GM21515 (cell line): Measurements from ENCODE around the gene PIGQ.
"Not testable (repeated sequence)": the region's sequence is repeated elsewhere in the genome, so short reads cannot be mapped to it uniquely, and the experiment has no call there.

Experiments used
- ATAC-seq: cut with Tn5 transposase; IDR thresholded peaks from one replicate; pipeline ENCODE4 v1.9.1; 2021; ENCODE audit not compliant: unreplicated experiment

PIGQ gene

DNA sequence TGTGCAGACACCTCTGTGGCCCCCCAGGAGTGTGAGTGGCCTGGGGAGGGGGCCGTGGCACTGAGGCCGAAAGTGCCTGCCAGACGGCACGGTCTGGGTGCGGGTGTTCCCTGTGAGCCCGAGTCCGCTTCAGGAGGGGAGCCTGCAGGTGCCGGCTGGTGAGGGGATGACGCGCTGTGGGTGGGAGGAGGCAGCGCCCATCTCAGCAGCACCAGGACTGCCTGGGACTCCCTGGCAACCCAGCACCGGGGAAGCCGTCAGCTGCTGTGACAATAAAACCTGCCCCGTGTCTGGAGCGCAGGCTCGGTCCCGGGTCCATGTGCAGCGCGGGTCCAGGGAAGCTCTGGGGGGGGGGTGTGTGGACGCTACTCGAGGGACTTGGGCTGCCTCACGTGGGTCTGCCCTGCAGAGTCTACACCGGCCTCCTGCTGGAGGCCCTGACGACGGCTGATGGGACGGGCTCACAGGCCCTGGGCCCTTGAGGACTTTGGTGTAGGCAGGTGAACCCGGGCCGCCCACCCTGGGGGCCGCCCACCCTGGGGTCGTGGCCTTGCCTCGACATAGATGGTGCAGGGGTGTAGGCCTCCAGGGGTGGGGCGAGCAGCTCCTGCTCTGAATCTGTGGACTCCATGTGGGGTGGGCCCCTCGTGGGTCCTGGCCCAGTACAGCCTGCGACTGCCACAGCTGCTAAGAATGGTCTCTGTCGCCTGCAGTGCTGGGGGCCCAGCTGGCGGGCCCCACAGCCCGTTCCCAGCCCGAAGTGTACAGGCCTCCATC, 14.2 kb downstream of the PIGQ start:
- no peak for ATAC-seq

DNA sequence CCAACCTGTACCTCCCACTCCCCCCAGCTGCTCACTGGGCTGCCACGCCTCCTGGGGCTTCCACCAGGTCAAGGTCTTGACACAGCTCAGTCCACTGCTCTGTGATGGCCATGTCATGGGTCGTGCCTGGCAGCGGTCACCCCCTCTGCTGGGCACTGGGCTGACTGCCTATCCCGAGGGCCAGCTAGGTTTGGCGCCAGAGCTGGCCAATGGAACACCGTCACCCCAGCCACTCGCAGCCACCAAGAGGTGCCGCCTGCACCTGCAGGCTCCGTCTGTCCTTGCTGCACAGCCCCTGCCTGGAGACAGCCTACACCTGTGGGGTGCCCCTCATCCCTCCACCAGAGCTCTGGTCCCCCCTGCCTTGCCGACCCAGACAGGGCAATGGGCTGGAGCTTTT, 15.6 kb downstream of the PIGQ start:
- ATAC-seq: no peak

DNA sequence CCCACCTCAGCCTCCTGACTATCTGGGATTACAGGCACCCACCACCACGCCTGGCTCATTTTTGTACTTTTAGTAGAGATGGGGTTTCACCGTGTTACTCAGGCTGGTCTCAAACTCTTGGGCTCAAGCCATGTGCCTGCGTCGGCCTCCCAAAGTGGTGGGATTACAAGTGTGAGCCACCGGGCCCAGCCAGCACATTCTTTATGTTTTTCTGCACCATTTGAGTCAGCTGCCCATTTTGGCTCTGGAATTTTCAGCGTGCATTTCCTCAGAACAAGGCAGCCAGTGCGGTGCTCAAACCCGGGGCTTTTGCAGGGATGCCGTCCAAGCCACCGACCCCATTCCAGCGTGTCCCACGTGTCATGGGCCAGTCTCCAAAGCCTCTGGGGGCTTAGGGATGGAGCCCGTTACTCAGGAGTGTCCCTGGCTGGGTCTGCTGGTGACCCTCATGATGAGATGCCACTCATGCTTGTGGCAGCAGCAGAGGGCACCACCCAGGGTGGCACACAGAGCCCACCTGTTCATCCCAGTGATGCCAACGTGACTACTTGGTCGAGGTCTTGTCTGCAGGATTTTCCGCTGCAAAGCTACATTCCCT, 16.4 kb downstream of the PIGQ start:
- ATAC-seq: no peak

DNA sequence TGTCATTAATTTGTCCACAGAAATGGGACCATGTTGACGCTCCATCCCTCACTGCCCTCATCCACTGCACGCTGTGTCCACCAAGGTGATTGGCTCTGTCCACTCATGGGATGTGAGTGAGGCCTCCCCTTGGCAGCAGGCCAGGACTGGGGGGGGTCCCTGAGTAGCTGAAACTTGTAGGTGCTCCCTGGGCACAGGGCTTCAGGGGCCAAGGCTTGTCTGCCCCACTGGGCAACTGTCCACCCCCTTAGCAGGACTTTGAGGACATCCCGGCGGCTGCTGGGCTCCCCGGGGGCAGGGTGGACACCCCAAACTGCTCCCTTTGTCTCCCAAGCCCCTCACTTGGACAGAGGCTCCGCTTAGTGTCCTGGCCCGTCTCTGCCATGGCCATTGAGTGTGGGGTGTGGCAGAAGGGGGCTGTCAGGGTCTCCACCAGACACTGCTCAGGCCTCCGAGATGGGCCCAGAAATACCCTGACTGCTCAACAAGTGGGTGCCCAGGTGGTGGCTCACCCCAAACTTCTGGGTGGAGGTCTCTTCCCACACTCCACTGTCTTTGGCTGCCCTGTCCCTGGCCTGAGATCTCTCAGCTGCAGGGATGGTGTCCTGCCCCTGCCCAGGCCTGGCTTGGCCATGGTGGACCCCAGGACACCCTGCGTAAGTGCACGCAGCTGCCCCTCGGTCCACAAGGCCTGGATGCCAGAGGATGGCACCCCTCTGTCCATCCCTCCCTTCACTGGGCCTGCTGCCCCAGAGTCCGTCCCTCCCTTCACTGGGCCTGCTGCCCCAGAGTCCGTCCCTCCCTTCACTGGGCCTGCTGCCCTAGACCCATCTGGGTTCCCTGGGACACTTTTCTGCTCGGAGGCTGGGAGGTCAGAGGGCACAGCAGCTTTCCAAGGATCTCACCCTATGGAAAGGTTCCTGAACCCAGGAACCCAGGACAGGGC, 17.1 kb downstream of the PIGQ start:
- ATAC-seq: no peak

DNA sequence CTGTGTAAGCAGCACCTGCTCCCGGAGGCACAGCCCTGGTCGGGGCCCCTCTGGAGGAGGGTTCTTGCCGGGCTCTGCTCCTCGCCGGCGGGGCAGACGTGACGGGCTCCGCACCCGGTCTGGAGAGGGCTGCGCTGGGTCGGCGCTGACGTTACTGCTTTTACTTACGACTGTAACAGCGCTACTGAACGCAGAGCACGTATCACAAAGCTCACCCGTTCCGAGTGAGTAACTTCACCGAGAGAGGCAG, 18.8 kb downstream of the PIGQ start:
- ATAC-seq: peak; percentile 14

DNA sequence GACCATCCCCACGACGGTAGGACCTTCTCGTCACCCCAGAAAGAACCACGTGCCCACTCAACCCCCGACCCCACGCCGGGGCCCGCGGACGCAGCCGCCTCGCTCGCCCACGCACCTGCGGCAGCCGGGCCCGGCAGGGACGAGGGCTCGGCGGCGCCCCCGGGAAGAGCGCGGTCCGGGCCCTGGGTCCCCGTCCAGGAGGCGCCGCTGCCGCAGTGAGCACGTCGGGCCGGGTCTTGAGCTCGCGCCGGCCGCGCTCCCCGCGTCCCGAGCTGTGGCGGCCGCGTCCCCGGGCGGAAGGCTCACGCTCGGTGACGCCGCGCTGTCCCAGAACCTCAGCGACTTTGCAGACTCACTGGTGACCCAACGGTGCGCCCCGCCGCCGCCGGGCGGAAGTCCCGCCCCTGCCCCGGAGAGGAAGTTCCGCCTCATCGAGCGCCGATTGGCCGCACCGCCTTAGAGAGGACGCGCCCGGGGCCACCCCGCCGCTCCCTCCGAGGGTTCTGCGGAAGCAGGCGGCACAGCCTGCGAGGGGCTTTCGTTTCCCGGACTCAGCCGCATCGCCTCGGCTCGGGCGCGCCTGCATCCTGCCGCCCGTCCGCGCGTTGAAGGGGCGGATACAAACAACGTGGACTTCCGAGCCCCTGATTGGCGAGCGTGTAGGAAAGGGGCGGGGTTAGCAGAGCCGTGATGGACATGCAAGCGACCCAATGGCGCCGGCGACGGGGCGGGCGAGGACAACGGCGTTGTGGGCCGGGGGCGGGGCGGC, 19.3 kb downstream of the PIGQ start:
- ATAC-seq: peak; percentile 68

DNA sequence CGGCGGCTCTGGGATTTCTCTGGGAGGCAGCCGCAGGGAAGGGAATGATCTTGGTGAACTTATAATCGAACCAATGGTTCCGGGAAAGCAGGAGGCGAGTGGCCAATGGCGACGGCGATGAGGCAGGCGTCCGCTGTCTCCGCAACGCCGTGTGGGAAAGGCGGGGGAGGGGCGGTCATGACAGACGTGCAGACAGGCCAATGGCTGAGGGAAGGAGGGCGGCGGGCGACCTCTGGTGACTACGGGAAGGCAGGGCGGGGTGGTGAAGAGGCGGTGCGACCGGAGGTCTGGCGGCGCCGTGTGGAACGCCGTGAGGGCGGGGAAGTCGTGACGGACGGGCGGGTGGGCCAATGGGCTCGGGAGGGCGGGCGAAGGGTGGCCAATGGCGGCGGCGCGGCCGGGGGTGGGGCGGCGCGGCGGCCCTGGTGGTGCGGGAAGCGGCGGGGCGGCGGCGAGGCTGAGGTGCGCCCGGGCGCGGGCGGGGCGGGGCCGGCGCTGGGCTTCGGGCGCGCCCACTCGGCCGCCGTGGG, 20.0 kb downstream of the PIGQ start, which contains the start of gene RAB40C:
RAB40C (plus strand) TSS at position 409 of the 530 bp plus-strand sequence. CDS start 226 bp downstream, outside the sequence.
- peak; percentile 59 for ATAC-seq

DNA sequence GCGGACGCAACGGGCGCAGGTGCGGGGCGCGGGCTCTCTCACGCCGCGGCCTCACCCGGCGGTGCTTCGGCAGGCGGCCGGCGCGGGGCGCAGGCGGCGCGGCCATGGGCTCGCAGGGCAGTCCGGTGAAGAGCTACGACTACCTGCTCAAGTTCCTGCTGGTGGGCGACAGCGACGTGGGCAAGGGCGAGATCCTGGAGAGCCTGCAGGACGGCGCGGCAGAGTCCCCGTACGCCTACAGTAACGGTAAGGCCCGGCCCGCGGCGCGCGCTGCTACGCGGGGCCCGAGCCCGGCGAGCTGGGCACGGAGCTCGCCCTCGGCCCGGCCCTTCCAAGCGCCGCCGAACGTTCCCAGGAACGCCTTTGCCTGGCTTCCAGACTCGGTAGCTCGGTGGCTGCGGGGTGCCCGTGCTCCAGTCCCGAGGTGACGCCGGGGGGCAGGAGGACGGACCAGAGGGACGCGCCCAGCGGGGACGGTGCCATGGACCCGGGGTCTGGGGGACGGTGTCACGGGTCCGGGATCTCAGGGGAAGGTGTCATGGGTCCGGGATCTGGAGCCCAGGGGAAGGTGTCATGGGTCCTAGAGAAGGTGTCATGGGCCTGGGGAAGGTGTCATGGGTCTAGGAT, 20.5 kb downstream of the PIGQ start:
- no peak for ATAC-seq

DNA sequence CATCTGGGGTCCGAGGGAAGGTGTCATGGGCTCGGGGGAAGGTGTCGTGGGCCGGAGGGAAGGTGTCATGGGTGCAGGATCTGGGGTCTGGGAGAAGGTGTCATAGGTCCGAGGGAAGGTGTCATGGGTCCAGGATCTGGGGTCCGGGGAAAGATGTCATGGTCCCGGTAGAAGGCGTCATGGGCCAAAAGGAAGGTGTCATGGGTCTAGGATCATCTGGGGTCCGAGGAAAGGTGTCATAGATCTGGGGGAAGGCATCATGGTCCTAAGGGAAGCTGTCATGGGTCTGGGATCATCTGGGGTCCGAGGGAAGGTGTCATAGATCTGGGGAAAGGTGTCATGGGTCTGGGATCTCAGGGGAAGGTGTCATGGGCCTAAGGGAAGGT, 21.0 kb downstream of the PIGQ start:
- no peak for ATAC-seq

DNA sequence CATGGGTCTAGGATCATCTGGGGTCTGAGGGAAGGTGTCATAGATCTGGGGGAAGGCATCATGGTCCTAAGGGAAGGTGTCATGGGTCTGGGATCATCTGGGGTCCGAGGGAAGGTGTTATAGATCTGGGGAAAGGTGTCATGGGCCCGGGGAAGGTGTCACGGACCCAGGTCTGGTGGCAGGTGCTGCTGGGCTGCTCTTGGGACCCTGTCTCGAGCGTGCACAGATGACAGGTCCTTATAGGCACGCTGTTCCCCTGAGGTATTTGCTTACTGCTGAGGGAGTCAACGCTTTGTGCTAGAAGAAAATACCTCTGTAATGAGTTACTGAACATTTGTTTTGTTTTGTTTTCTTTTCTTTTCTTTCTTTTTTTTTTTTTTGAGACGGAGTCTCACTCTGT, 21.5 kb downstream of the PIGQ start:
- no peak for ATAC-seq

DNA sequence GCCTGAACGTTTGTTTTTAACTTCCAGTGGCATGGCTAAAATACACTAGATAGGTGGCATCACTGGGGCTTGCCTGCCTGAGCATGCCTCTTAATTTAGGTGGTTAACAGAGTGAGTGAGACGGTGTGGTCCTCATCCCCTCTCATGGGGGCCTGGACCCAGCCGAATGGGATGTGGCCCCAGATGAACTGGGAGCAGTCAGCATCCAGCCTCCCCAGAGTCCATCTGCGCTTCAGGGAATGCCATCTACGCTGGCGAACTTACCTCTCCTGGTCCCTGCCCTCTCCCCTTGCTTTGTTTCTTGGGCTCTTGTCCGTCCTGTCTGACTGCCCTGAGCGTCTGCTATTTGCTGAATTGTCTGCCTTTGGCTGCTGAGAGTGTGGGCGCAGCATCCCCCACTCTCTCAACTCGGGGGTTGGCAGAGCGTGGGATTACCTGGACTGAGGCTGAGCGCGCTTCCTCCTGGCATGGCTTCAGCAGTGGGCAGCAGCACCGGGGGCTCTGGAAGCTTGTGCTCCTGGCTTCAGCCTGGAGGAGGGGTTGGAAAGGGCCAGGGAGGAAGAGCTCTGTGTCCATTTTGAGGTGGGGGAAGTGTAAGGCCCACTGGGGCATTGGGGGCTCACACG, 22.2 kb downstream of the PIGQ start:
- no peak for ATAC-seq

DNA sequence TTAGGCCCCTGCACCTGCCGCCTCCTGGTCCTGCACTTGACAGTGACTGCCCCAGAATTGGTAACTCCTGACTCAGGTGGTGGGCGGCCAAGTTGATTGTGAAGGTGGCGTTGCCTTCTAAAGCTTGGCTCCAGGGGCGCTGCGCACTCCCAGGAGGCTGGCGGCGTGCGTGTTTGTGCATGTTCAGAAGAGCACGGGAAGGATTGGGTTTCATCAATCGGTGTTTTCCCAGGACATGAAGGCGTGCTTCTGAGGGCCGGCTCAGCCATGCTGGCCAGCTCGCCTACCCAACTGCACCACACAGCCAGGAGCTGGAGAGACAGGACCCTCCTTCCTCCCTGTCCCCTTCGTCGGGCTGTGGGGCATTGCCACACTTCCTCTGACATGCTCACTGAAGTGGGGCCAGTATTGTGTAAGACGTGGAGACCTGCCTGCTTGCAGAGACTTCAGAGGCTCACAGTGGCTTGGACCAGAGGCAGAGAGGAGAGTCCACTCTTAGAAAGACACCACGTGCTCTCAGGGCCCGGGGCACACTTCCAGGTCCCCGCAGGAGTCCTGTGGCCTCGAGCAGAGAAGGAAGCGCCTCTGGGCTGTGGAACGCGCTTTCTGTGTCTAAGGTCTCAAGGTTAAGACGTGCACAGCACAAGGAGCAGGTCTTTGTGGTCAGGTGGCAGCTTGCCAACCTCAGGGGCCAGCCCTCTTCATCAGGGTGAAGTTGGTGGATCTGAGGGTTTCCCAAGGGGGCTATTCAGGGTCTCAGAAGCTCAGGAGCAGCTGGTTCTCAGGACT, 22.9 kb downstream of the PIGQ start:
- ATAC-seq: no peak

DNA sequence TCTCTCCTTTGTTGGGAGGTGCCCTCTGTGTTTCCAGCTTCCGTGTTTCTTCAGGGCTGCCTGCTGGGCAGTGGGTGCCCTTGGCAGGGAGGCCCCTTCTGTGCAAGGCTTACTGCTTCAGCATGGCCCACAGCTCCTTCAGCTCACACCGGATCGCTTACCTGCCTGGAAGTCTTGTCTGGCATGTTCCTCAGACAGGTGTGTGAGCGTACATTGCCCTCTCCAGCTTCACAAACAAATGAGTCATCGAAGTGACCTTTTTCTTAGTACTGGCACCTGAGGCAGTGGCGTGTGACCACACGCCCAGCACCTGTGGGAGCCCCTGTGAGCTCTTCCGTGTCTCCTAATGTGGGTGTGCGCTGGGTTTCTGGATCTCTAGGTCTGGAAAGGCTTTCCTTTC, 23.6 kb downstream of the PIGQ start:
- no peak for ATAC-seq

DNA sequence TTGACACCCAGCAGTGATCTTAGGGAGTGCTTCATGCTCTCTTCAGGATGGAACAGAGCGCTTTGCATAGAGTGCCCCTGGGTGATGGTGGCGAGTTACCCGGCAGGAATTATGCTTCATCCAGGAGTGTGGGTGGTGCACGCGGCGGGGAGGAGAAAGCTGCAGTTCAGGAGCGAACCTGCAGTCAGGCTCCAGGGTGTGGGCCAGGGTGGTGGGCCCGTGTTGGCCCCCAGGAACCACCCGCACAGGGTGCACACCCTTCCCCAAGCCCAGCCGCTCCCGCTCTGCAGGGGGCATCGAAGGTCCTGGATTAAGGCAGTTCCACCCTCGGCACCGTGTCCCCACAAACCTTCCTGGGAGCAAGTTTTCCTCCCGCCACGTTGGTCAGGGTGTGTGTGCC, 24.0 kb downstream of the PIGQ start:
- no peak for ATAC-seq

DNA sequence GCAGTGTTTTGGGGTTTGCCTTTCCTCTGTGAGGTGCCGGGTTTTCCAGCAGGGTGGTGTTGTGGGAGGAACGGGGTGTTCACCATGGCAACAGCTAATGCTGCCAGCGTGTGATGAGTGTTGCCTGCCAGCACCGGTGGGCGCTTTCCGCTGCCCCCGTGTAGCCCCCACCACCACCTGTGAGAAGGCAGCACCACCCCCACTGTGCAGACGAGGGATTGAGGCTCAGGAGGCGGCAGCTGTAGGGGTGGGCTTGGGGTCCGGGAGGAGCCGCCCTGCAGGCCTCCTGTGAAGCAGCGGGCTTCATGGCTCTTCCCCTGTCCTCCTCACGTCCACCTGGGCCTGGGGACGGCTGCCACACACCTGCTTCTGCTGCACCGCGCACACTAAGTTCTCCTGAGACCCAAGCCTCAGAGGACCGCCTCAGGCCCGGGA, 25.3 kb downstream of the PIGQ start:
- ATAC-seq: no peak

DNA sequence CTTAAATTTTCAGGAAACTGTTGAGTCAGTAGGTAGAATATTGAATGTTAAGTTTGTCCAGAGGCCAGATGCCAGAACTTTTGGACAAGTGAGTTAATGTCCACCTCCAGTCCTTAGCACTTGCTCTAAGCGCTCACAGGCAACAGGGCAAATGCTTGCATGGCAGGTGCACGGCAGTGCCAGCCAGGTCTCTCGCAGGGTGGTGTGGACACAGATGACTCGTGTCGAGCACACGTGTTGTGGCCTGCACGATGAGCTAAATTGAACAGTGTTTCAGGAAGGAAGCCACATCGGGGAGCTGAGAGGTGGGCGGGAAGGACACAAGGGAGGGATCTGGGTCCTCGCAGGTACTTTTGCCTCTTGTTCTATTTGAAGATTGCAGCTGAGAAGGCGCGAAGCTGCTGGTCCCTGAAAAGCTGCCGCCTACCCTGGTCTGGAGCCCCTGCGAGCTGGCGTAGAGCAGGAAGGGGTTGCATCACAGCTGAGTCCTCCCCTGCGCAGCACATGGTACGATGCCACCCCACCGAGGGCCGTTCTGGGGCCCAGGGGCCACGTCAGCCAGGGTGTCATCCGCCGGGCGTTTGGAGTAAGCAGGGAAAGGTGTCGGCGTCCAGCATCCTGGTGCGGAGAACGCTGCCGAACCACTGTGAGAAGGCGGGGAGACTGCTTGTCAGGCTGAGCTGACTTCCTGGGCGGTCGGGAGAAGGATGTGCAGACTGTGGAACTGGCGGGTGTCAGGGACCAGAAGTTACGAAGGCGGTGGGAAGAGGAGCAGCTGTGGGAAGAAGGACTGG, 26.4 kb downstream of the PIGQ start:
- ATAC-seq: no peak

DNA sequence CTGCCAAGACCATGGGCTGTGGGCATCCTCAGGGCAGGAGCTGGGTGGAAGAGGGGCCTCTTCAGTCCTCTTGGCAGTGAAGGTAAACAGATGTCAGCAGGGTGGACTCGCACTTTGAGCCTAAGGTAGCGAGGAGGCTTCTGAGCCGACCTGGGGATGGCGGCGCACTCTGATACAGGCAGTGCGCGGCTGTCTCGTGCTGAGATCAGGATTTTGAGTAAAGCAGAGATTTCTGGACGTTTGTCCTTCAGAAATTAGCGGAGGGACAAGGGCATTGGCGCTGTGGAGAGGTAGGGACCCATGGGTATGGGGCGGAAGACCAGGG, 26.9 kb downstream of the PIGQ start:
- no peak for ATAC-seq

DNA sequence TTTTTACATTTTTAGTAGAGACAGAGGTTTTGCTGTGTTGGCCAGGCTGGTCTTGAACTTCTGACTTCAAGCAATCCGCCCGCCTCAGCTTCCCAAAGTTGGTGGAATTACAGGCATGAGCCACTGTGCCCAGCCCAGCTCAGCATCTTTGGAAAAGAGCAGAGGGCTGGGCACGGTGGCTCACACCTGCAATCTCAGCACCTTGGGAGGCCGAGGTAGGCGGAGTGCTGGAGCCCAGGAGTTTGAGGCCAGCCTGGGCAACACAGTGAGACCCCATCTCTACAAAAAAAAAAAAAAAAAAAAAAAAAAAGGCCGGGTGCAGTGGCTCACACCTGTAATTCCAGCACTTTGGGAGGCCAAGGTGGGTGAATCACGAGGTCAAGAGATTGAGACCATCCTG, 27.9 kb downstream of the PIGQ start:
- ATAC-seq: not testable (repeated sequence)
